ENCODE data around the gene CFAP65. TPM values are rescaled to one million over a fixed set of nuclear protein-coding genes. Genes with fewer than 3 reads are reported as not detected.
A peak's percentile ranks its signal among the peaks of the same experiment; 100 is the strongest.

The CFAP65 gene
- total and polyA plus RNA-seq, 9 of the 15 experiments (the other 6 are each of a cell fraction or from before 2014, with no cell fraction given), result not detected

DNA sequence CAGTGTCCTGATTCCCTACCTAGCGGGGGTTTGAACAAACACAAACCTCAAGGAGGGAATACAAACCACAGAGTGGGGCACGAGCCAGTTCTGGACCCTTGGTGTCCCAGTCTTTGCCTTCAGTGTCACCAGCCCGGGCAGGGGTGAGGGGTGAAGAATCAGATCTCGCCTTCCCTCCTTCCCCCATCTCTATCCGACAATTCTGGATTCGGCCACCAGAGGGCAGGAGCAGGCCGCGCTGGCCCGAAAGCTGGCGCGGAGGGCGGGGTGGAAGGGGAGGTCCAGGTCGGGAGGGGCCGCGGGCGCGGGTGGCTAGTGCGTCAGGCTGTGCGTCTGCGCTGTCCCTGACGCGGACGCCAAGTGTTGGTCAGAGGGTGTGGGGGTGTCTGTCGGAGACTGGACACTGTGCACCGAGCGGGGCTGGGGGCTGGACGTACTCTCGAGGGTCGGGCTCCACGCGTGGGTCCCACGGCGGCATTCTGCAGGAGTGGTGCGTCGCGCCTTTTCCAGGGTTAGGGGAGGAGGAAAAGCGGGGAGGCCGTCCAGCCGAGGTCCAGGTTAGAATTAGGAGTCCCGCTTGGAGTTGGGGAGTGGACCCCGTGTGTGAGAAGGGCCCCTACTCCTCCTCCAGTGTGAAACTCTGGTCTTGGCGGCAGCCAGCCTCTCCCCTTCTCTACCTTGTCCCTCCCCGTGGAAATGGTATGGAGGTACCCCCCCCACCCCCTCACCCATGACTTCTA lies 45.2 kb downstream of the CFAP65 start (continued):
- TF ChIP-seq HNRNPH1 (optimal IDR thresholded peaks at IDR 0.05; ENCODE audit: low read depth, low read length) (no peak), SLC30A9 (CRISPR knock-in tag; IDR thresholded peaks at IDR 0.05) (no peak), MXI1 (IDR thresholded peaks at IDR 0.05; ENCODE audit: low read depth, low read length) (no peak), CXXC5 (CRISPR knock-in tag; IDR thresholded peaks at IDR 0.05) (peak; percentile 69), ZFP1 (CRISPR knock-in tag; IDR thresholded peaks at IDR 0.05) (no peak), GTF2E2 (tag; IDR thresholded peaks at IDR 0.05) (no peak), BRF1 (IDR thresholded peaks at IDR 0.05; ENCODE audit: borderline replicate concordance, extremely low read depth, insufficient read length) (no peak), PHB (CRISPR knock-in tag; IDR thresholded peaks at IDR 0.05) (no peak), POLR3G (IDR thresholded peaks at IDR 0.05; ENCODE audit: extremely low read depth, insufficient read length, insufficient replicate concordance) (no peak), SAFB (IDR thresholded peaks at IDR 0.05; ENCODE audit: borderline replicate concordance, low read depth, low read length) (peak; percentile 73; the same call in 1 of the 2 replicates), ZNF583 (CRISPR knock-in tag; IDR thresholded peaks at IDR 0.05) (no peak), TCF15 (CRISPR knock-in tag; IDR thresholded peaks at IDR 0.05) (no peak)
- TF ChIP-seq, protein P1, sequence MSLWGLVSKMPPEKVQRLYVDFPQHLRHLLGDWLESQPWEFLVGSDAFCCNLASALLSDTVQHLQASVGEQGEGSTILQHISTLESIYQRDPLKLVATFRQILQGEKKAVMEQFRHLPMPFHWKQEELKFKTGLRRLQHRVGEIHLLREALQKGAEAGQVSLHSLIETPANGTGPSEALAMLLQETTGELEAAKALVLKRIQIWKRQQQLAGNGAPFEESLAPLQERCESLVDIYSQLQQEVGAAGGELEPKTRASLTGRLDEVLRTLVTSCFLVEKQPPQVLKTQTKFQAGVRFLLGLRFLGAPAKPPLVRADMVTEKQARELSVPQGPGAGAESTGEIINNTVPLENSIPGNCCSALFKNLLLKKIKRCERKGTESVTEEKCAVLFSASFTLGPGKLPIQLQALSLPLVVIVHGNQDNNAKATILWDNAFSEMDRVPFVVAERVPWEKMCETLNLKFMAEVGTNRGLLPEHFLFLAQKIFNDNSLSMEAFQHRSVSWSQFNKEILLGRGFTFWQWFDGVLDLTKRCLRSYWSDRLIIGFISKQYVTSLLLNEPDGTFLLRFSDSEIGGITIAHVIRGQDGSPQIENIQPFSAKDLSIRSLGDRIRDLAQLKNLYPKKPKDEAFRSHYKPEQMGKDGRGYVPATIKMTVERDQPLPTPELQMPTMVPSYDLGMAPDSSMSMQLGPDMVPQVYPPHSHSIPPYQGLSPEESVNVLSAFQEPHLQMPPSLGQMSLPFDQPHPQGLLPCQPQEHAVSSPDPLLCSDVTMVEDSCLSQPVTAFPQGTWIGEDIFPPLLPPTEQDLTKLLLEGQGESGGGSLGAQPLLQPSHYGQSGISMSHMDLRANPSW (CRISPR knock-in tag; IDR thresholded peaks at IDR 0.05), result no peak
- TF ChIP-seq, protein P2, sequence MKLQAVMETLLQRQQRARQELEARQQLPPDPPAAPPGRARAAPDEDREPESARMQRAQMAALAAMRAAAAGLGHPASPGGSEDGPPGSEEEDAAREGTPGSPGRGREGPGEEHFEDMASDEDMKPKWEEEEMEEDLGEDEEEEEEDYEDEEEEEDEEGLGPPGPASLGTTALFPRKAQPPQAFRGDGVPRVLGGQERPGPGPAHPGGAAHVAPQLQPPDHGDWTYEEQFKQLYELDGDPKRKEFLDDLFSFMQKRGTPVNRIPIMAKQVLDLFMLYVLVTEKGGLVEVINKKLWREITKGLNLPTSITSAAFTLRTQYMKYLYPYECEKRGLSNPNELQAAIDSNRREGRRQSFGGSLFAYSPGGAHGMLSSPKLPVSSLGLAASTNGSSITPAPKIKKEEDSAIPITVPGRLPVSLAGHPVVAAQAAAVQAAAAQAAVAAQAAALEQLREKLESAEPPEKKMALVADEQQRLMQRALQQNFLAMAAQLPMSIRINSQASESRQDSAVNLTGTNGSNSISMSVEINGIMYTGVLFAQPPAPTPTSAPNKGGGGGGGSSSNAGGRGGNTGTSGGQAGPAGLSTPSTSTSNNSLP (IDR thresholded peaks at IDR 0.05; ENCODE audit: borderline replicate concordance, low read depth, low read length), result no peak

All from K562 (cell line).